ENCODE measurements around the gene GCFC2.
"Not testable (repeated sequence)": the region's sequence is repeated elsewhere in the genome, so short reads cannot be mapped to it uniquely, and the experiment has no call there.

The GCFC2 gene

GRCh38 chr2:75719616-75720015, 8.9 kb upstream of the GCFC2 start:
- Histone ChIP-seq H3K4me3 (ENCODE audit: insufficient read depth, low read depth, low read length) (no peak overlapping the region), H3K36me3 (ENCODE audit: control insufficient read depth, insufficient read depth, low read length) (no peaks in the 10 kb centered on the region), H3K27me3 (ENCODE audit: control insufficient read depth, insufficient read depth, low read length, poor library complexity, severe bottlenecking) (no peaks in the 10 kb centered on the region), H3K9me3 (ENCODE audit: control insufficient read depth, low read length) (no peaks in the 10 kb centered on the region), H3K4me1 (ENCODE audit: control insufficient read depth, insufficient read depth, low read length) (no peaks in the 10 kb centered on the region), H3K27ac (ENCODE audit: insufficient read depth, low read depth, low read length, poor library complexity, severe bottlenecking) (no peak overlapping the region)
- no CpG with 5 or more reads among the region's 1 CpG for WGBS, 2 experiments

- H3K4me1 ChIP-seq (ENCODE audit: control insufficient read depth, insufficient read depth, low read length): no peaks in the 10 kb centered on the region
- no peak overlapping the region for H3K4me3 ChIP-seq (ENCODE audit: insufficient read depth, low read depth, low read length)
- no peaks in the 10 kb centered on the region for H3K36me3 ChIP-seq (ENCODE audit: control insufficient read depth, insufficient read depth, low read length)
- no peaks in the 10 kb centered on the region for H3K27me3 ChIP-seq (ENCODE audit: control insufficient read depth, insufficient read depth, low read length, poor library complexity, severe bottlenecking)
- H3K9me3 ChIP-seq (ENCODE audit: control insufficient read depth, low read length): no peaks in the 10 kb centered on the region
- WGBS, 2 experiments: 86 to 91% methylated on average over 3 of the region's 3 CpGs
- H3K27ac ChIP-seq (ENCODE audit: insufficient read depth, low read depth, low read length, poor library complexity, severe bottlenecking): no peak overlapping the region
Observed at GRCh38 chr2:75716406-75716805, 5.7 kb upstream of the GCFC2 start.

GRCh38 chr2:75711590-75711989, 875 bp upstream of the GCFC2 start:
- H3K27ac ChIP-seq (ENCODE audit: insufficient read depth, low read depth, low read length, poor library complexity, severe bottlenecking); H3K4me3 ChIP-seq (ENCODE audit: insufficient read depth, low read depth, low read length); H3K36me3 ChIP-seq (ENCODE audit: control insufficient read depth, insufficient read depth, low read length); H3K9me3 ChIP-seq (ENCODE audit: control insufficient read depth, low read length); H3K4me1 ChIP-seq (ENCODE audit: control insufficient read depth, insufficient read depth, low read length); H3K27me3 ChIP-seq (ENCODE audit: control insufficient read depth, insufficient read depth, low read length, poor library complexity, severe bottlenecking): not testable (repeated sequence)
- WGBS, 2 experiments: 96 to 97% methylated on average over 31 of the region's 31 CpGs

GRCh38 chr2:75710220-75710576, 517 bp downstream of the GCFC2 start:
- H3K27me3 ChIP-seq (ENCODE audit: control insufficient read depth, insufficient read depth, low read length, poor library complexity, severe bottlenecking): no peaks in the 10 kb centered on the region
- H3K27ac ChIP-seq (ENCODE audit: insufficient read depth, low read depth, low read length, poor library complexity, severe bottlenecking): peak overlapping the region; percentile 96
- 3 to 5% methylated on average over 12 of the region's 12 CpGs for WGBS, 2 experiments
- peaks cover 2% of the 10 kb centered on the region for H3K36me3 ChIP-seq (ENCODE audit: control insufficient read depth, insufficient read depth, low read length)
- H3K4me3 ChIP-seq (ENCODE audit: insufficient read depth, low read depth, low read length): peak overlapping the region; percentile 72
- H3K9me3 ChIP-seq (ENCODE audit: control insufficient read depth, low read length): no peaks in the 10 kb centered on the region
- no peaks in the 10 kb centered on the region for H3K4me1 ChIP-seq (ENCODE audit: control insufficient read depth, insufficient read depth, low read length)

- WGBS, 2 experiments: 76 to 100% methylated on average over 1 to 2 of the region's 3 CpGs
- H3K27me3 ChIP-seq (ENCODE audit: control insufficient read depth, insufficient read depth, low read length, poor library complexity, severe bottlenecking): no peaks in the 10 kb centered on the region
- H3K4me1 ChIP-seq (ENCODE audit: control insufficient read depth, insufficient read depth, low read length): no peaks in the 10 kb centered on the region
- no peak overlapping the region for H3K27ac ChIP-seq (ENCODE audit: insufficient read depth, low read depth, low read length, poor library complexity, severe bottlenecking)
- peaks cover 2% of the 10 kb centered on the region for H3K36me3 ChIP-seq (ENCODE audit: control insufficient read depth, insufficient read depth, low read length)
- H3K4me3 ChIP-seq (ENCODE audit: insufficient read depth, low read depth, low read length): peak overlapping the region; percentile 72
- H3K9me3 ChIP-seq (ENCODE audit: control insufficient read depth, low read length): no peaks in the 10 kb centered on the region
Observed at GRCh38 chr2:75709297-75709696, 1.4 kb downstream of the GCFC2 start.

- Histone ChIP-seq H3K4me3 (ENCODE audit: insufficient read depth, low read depth, low read length) (no peak overlapping the region), H3K27me3 (ENCODE audit: control insufficient read depth, insufficient read depth, low read length, poor library complexity, severe bottlenecking) (no peaks in the 10 kb centered on the region), H3K9me3 (ENCODE audit: control insufficient read depth, low read length) (no peaks in the 10 kb centered on the region), H3K27ac (ENCODE audit: insufficient read depth, low read depth, low read length, poor library complexity, severe bottlenecking) (no peak overlapping the region), H3K4me1 (ENCODE audit: control insufficient read depth, insufficient read depth, low read length) (no peaks in the 10 kb centered on the region), H3K36me3 (ENCODE audit: control insufficient read depth, insufficient read depth, low read length) (peaks cover 8% of the 10 kb centered on the region)
- 93 to 94% methylated on average over 3 of the region's 3 CpGs for WGBS, 2 experiments
Observed at GRCh38 chr2:75707901-75708300, 2.8 kb downstream of the GCFC2 start.

GRCh38 chr2:75705921-75706320, 4.8 kb downstream of the GCFC2 start:
- Histone ChIP-seq H3K9me3 (ENCODE audit: control insufficient read depth, low read length) (no peaks in the 10 kb centered on the region), H3K27ac (ENCODE audit: insufficient read depth, low read depth, low read length, poor library complexity, severe bottlenecking) (no peak overlapping the region), H3K4me3 (ENCODE audit: insufficient read depth, low read depth, low read length) (no peak overlapping the region), H3K36me3 (ENCODE audit: control insufficient read depth, insufficient read depth, low read length) (peaks cover 12% of the 10 kb centered on the region), H3K4me1 (ENCODE audit: control insufficient read depth, insufficient read depth, low read length) (no peaks in the 10 kb centered on the region), H3K27me3 (ENCODE audit: control insufficient read depth, insufficient read depth, low read length, poor library complexity, severe bottlenecking) (no peaks in the 10 kb centered on the region)
- 94 to 100% methylated on average over 1 of the region's 1 CpG for WGBS, 2 experiments

GRCh38 chr2:75703589-75704287, 7.0 kb downstream of the GCFC2 start:
- WGBS, 2 experiments: 93 to 94% methylated on average over 4 of the region's 4 CpGs
- Histone ChIP-seq H3K36me3 (ENCODE audit: control insufficient read depth, insufficient read depth, low read length) (peaks cover 24% of the 10 kb centered on the region), H3K27ac (ENCODE audit: insufficient read depth, low read depth, low read length, poor library complexity, severe bottlenecking) (no peak overlapping the region), H3K27me3 (ENCODE audit: control insufficient read depth, insufficient read depth, low read length, poor library complexity, severe bottlenecking) (no peaks in the 10 kb centered on the region), H3K4me1 (ENCODE audit: control insufficient read depth, insufficient read depth, low read length) (no peaks in the 10 kb centered on the region), H3K4me3 (ENCODE audit: insufficient read depth, low read depth, low read length) (no peak overlapping the region), H3K9me3 (ENCODE audit: control insufficient read depth, low read length) (no peaks in the 10 kb centered on the region)

- H3K27ac ChIP-seq (ENCODE audit: insufficient read depth, low read depth, low read length, poor library complexity, severe bottlenecking): no peak overlapping the region
- H3K9me3 ChIP-seq (ENCODE audit: control insufficient read depth, low read length): no peaks in the 10 kb centered on the region
- no peaks in the 10 kb centered on the region for H3K4me1 ChIP-seq (ENCODE audit: control insufficient read depth, insufficient read depth, low read length)
- WGBS, 2 experiments: 90 to 96% methylated on average over 2 to 4 of the region's 4 CpGs
- H3K4me3 ChIP-seq (ENCODE audit: insufficient read depth, low read depth, low read length): no peak overlapping the region
- no peaks in the 10 kb centered on the region for H3K27me3 ChIP-seq (ENCODE audit: control insufficient read depth, insufficient read depth, low read length, poor library complexity, severe bottlenecking)
- H3K36me3 ChIP-seq (ENCODE audit: control insufficient read depth, insufficient read depth, low read length): peaks cover 31% of the 10 kb centered on the region
Observed at GRCh38 chr2:75702593-75702992, 8.1 kb downstream of the GCFC2 start.

GRCh38 chr2:75698918-75699317, 11.8 kb downstream of the GCFC2 start:
- Histone ChIP-seq H3K4me3 (ENCODE audit: insufficient read depth, low read depth, low read length) (no peak overlapping the region), H3K9me3 (ENCODE audit: control insufficient read depth, low read length) (no peaks in the 10 kb centered on the region)
- WGBS, 2 experiments: 83 to 96% methylated on average over 2 of the region's 2 CpGs

GRCh38 chr2:75688196-75688595, 22.5 kb downstream of the GCFC2 start:
- WGBS, 2 experiments: 94 to 100% methylated on average over 1 of the region's 1 CpG
- no peaks in the 10 kb centered on the region for H3K27me3 ChIP-seq (ENCODE audit: control insufficient read depth, insufficient read depth, low read length, poor library complexity, severe bottlenecking)
- H3K4me3 ChIP-seq (ENCODE audit: insufficient read depth, low read depth, low read length): no peak overlapping the region
- H3K27ac ChIP-seq (ENCODE audit: insufficient read depth, low read depth, low read length, poor library complexity, severe bottlenecking): no peak overlapping the region
- H3K9me3 ChIP-seq (ENCODE audit: control insufficient read depth, low read length): no peaks in the 10 kb centered on the region
- H3K36me3 ChIP-seq (ENCODE audit: control insufficient read depth, insufficient read depth, low read length): peaks cover 15% of the 10 kb centered on the region
- H3K4me1 ChIP-seq (ENCODE audit: control insufficient read depth, insufficient read depth, low read length): no peaks in the 10 kb centered on the region

More at GRCh38 chr2:75698918-75699317, 11.8 kb downstream of the GCFC2 start:
- H3K36me3 ChIP-seq (ENCODE audit: control insufficient read depth, insufficient read depth, low read length): peaks cover 33% of the 10 kb centered on the region
- H3K27me3 ChIP-seq (ENCODE audit: control insufficient read depth, insufficient read depth, low read length, poor library complexity, severe bottlenecking): no peaks in the 10 kb centered on the region
- no peak overlapping the region for H3K27ac ChIP-seq (ENCODE audit: insufficient read depth, low read depth, low read length, poor library complexity, severe bottlenecking)
- no peaks in the 10 kb centered on the region for H3K4me1 ChIP-seq (ENCODE audit: control insufficient read depth, insufficient read depth, low read length)
